GM12891 (cell line): ENCODE data around the gene ZNF711.

Experiments used
- POLR2AphosphoS5 ChIP-seq: IDR thresholded peaks from 2 replicates; pipeline ENCODE4 v1.6.1; 2011; ENCODE audit warnings: low read depth, low read length, control low read depth
- TAF1 ChIP-seq: IDR thresholded peaks from 2 replicates; pipeline ENCODE4 v1.6.1; 2011; ENCODE audit warnings: low read depth, low read length, control low read depth

DNA sequence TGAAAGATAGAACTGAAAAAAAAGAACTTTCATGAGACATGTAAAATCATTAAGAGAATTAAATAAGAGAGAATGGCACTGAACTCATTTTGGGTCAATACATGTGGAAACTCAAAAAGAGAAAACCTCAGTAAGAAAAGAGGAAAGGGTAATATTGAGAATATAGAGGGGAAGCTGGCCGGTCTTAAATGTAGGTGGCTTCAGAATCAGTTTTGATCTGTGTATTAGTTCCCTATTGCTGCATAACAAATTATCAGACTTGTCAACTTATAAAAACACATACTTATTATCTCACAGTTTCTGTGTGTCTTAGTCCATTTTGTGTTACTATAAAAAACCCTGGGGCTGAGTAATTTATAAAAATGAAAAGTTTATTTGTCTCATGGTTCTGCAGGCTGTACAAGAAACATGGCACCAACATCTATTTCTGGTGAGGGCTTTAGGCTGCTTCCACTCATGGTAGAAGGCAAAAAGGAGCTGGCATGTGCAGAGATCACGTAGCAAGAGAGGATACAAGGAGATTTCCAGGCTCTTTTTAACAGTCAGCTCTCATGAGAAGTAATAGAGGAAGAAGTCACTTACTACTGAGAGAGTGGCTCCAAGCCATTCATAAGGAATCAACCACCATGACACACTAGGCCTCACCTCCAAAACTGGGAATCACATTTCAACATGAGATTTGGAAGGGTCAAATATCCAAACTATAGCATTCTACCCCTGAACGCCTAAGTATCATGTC lies 29.8 kb upstream of the ZNF711 start:
- TF ChIP-seq POLR2AphosphoS5 (no peak), TAF1 (no peak)
